Duodenal mucosa (tissue), 2 donors: ENCODE measurements around the gene WEE2.

ENCODE experiments used
- H3K27ac ChIP-seq: one replicate; pipeline ENCODE4 v1.7.0; 2013; ENCODE audit warnings: low read depth, low read length
- H3K27me3 ChIP-seq, 2 donors: one replicate each; pipeline ENCODE4 v1.7.0; 2013; ENCODE audit warnings: low read length in 2 of 2, control low read depth in 1 of 2; ENCODE audit not compliant: insufficient read depth in 2 of 2, control insufficient read depth in 1 of 2
- H3K36me3 ChIP-seq, 2 donors: one replicate each; pipeline ENCODE4 v1.7.0; 2013; ENCODE audit warnings: low read length in 2 of 2, control low read depth in 1 of 2; ENCODE audit not compliant: insufficient read depth in 2 of 2, control insufficient read depth in 1 of 2
- H3K4me1 ChIP-seq, 2 donors: one replicate each; pipeline ENCODE4 v1.7.0; 2013; ENCODE audit warnings: low read length in 2 of 2, control low read depth in 1 of 2; ENCODE audit not compliant: insufficient read depth in 2 of 2, control insufficient read depth in 1 of 2
- H3K4me3 ChIP-seq, 2 donors: one replicate each; pipeline ENCODE4 v1.7.0; 2013; ENCODE audit warnings: low read length in 2 of 2, low read depth in 1 of 2
- H3K9ac ChIP-seq, 2 donors: one replicate each; pipeline ENCODE4 v1.7.0; 2013; ENCODE audit warnings: low read length in 2 of 2, low read depth in 1 of 2
- H3K9me3 ChIP-seq, 2 donors: one replicate each; pipeline ENCODE4 v1.7.0; 2013; ENCODE audit warnings: low read length in 2 of 2, control low read depth in 1 of 2; ENCODE audit not compliant: control insufficient read depth in 1 of 2

The WEE2 gene

GRCh38 chr7:141708351-141708750 lies at the start of gene WEE2:
Gene WEE2, plus strand, starts transcription at chr7:141708353. Its CDS starts 406 bp downstream, at chr7:141708759.
- Histone ChIP-seq H3K27ac (no peak within 1 kb of the TSS), H3K36me3 (no peaks in the 10 kb centered on the region), H3K4me3 (no peak within 1 kb of the TSS), H3K9ac (no peak within 1 kb of the TSS), H3K27me3 (no peaks in the 10 kb centered on the region), H3K4me1 (peaks cover 9 to 20% of the 10 kb centered on the region in 2 donors), H3K9me3 (no peaks in the 10 kb centered on the region)

GRCh38 chr7:141659501-141659900 lies 48.7 kb upstream of the WEE2 start:
- no peak overlapping the region for H3K4me3 ChIP-seq
- H3K9ac ChIP-seq, result no peak overlapping the region
- H3K36me3 ChIP-seq, result peaks cover 8 to 37% of the 10 kb centered on the region in 2 donors
- no peaks in the 10 kb centered on the region for H3K9me3 ChIP-seq
- H3K27me3 ChIP-seq, result no peaks in the 10 kb centered on the region
- H3K4me1 ChIP-seq, result peaks cover 17 to 22% of the 10 kb centered on the region in 2 donors
- no peak overlapping the region for H3K27ac ChIP-seq

GRCh38 chr7:141660259-141660658 lies 47.9 kb upstream of the WEE2 start:
- H3K9me3 ChIP-seq, result no peaks in the 10 kb centered on the region
- no peak overlapping the region for H3K27ac ChIP-seq
- peaks cover 22 to 28% of the 10 kb centered on the region in 2 donors for H3K4me1 ChIP-seq
- no peaks in the 10 kb centered on the region for H3K27me3 ChIP-seq
- no peak overlapping the region for H3K4me3 ChIP-seq
- H3K9ac ChIP-seq, result no peak overlapping the region
- H3K36me3 ChIP-seq, result peaks cover 8 to 45% of the 10 kb centered on the region in 2 donors

- Histone ChIP-seq H3K4me1 (peaks cover 22 to 28% of the 10 kb centered on the region in 2 donors), H3K36me3 (peaks cover 8 to 40% of the 10 kb centered on the region in 2 donors), H3K9ac (no peak overlapping the region), H3K27ac (no peak overlapping the region), H3K9me3 (no peaks in the 10 kb centered on the region), H3K27me3 (no peaks in the 10 kb centered on the region), H3K4me3 (no peak overlapping the region)
These were observed 44.9 kb upstream of the WEE2 start for GRCh38 chr7:141663081-141663849.

- Histone ChIP-seq H3K27me3 (no peaks in the 10 kb centered on the region), H3K36me3 (peaks cover under 1 to 35% of the 10 kb centered on the region in 2 donors), H3K9me3 (no peaks in the 10 kb centered on the region), H3K4me1 (peaks cover 22 to 28% of the 10 kb centered on the region in 2 donors), H3K9ac (no peak overlapping the region), H3K27ac (no peak overlapping the region), H3K4me3 (peak overlapping the region in 1 of 2 donors; percentile 11)
These were observed 43.7 kb upstream of the WEE2 start for GRCh38 chr7:141664450-141664849.

GRCh38 chr7:141665208-141666035 lies 42.7 kb upstream of the WEE2 start:
- Histone ChIP-seq H3K9me3 (no peaks in the 10 kb centered on the region), H3K4me3 (no peak overlapping the region), H3K4me1 (peaks cover 22 to 25% of the 10 kb centered on the region in 2 donors), H3K27ac (no peak overlapping the region), H3K27me3 (no peaks in the 10 kb centered on the region), H3K36me3 (peaks cover 0 to 27% of the 10 kb centered on the region in 2 donors), H3K9ac (no peak overlapping the region)

GRCh38 chr7:141666071-141666470 lies 42.1 kb upstream of the WEE2 start:
- Histone ChIP-seq H3K9ac (no peak overlapping the region), H3K4me1 (peaks cover 22 to 25% of the 10 kb centered on the region in 2 donors), H3K36me3 (peaks cover 0 to 32% of the 10 kb centered on the region in 2 donors), H3K27ac (no peak overlapping the region), H3K27me3 (no peaks in the 10 kb centered on the region), H3K9me3 (no peaks in the 10 kb centered on the region), H3K4me3 (no peak overlapping the region)

GRCh38 chr7:141668853-141669252 lies 39.3 kb upstream of the WEE2 start:
- Histone ChIP-seq H3K9me3 (no peaks in the 10 kb centered on the region), H3K4me1 (peaks cover 10 to 13% of the 10 kb centered on the region in 2 donors), H3K27me3 (no peaks in the 10 kb centered on the region), H3K9ac (no peak overlapping the region), H3K36me3 (peaks cover 5 to 24% of the 10 kb centered on the region in 2 donors), H3K27ac (no peak overlapping the region), H3K4me3 (no peak overlapping the region)

- Histone ChIP-seq H3K36me3 (peaks cover 5 to 12% of the 10 kb centered on the region in 2 donors), H3K9me3 (no peaks in the 10 kb centered on the region), H3K4me1 (no peaks in the 10 kb centered on the region), H3K4me3 (no peak overlapping the region), H3K9ac (no peak overlapping the region), H3K27ac (no peak overlapping the region), H3K27me3 (no peaks in the 10 kb centered on the region)
These were observed 36.3 kb upstream of the WEE2 start for GRCh38 chr7:141671705-141672496.
